GM21423 (cell line): ENCODE measurements around the gene IDUA.
"Not testable (repeated sequence)": the region's sequence is repeated elsewhere in the genome, so short reads cannot be mapped to it uniquely, and the experiment has no call there.

Experiments used
- ATAC-seq: cut with Tn5 transposase; IDR thresholded peaks from one replicate; pipeline ENCODE4 v1.9.1; 2021; ENCODE audit warnings: mild to moderate bottlenecking, moderate library complexity; ENCODE audit not compliant: unreplicated experiment

IDUA gene

DNA sequence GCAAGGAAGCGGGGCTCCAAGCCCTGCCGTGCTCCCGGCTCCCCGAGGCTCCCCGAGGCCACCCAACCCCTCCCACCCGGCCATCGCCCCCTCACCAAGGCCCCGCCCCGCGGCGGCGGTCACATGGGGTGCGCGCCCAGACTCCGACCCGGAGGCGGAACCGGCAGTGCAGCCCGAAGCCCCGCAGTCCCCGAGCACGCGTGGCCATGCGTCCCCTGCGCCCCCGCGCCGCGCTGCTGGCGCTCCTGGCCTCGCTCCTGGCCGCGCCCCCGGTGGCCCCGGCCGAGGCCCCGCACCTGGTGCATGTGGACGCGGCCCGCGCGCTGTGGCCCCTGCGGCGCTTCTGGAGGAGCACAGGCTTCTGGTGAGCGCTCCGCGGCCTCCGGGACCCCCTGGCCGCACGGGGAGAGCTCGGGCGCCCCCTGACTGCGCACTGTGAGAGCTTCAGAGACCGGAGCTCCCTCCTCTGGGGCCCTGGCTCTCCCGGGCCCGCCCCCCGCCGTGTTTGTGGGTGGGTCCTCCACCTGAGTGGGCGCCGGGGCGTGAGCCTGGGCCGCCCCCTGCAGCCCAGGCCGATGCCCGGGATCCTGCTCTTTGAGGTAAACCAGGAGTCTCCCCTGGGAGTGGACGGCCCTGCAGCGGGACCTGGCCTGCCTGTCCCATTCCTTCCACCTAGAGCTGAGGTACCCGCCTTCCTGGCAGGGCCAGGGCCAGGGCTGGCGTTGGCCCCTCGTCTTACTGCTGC, at the start of gene IDUA:
TSS of gene IDUA (plus strand) at position 166 of the 745 bp plus-strand sequence. CDS start at position 207, 41 bp downstream.
- ATAC-seq: peak; percentile 68

DNA sequence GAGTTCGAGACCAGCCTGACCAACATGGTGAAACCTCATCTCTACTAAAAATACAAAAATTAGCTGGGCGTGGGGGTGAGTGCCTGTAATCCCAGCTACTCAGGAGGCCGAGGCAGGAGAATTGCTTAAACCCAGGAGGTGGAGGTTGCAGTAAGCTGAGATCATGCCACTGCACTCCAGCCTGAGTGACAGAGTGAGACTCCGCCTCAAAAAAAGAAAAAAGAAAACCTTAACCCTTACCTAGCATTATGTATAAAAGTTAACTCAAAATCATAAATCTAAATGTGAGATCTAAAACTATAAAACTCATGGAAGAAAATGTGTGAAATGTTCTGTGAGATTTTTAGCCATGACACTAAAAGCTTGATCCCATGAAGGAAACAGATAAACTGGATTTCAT, 47.3 kb upstream of the IDUA start:
- not testable (repeated sequence) for ATAC-seq

GRCh38 chr4:945274-946102, 41.4 kb upstream of the IDUA start:
- no peak for ATAC-seq

DNA sequence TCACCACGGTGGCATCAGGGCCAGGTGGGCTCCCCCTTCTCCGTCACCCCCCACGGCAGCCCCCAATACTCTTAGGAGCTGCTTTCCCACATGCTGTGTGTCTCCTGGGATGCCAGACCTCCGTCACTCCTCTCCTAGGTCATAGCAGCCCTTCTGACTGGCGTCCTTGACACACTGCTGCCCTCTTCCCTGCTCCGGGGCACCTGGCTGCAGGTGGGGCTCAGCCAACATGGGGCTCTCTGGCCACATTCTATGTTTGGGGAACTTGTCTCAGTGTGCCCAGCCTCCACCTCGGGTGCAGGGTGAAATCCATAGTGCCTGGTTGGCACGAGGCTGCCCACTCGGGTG, 40.8 kb upstream of the IDUA start:
- no peak for ATAC-seq

- no peak for ATAC-seq
Measured at GRCh38 chr4:946517-947471, 40.0 kb upstream of the IDUA start.

GRCh38 chr4:947491-947971, 39.3 kb upstream of the IDUA start:
- ATAC-seq: no peak

GRCh38 chr4:948101-948935, 38.5 kb upstream of the IDUA start:
- no peak for ATAC-seq

- ATAC-seq: no peak
Measured at GRCh38 chr4:948936-949300, 37.9 kb upstream of the IDUA start.

GRCh38 chr4:949656-950055, 37.2 kb upstream of the IDUA start:
- no peak for ATAC-seq

DNA sequence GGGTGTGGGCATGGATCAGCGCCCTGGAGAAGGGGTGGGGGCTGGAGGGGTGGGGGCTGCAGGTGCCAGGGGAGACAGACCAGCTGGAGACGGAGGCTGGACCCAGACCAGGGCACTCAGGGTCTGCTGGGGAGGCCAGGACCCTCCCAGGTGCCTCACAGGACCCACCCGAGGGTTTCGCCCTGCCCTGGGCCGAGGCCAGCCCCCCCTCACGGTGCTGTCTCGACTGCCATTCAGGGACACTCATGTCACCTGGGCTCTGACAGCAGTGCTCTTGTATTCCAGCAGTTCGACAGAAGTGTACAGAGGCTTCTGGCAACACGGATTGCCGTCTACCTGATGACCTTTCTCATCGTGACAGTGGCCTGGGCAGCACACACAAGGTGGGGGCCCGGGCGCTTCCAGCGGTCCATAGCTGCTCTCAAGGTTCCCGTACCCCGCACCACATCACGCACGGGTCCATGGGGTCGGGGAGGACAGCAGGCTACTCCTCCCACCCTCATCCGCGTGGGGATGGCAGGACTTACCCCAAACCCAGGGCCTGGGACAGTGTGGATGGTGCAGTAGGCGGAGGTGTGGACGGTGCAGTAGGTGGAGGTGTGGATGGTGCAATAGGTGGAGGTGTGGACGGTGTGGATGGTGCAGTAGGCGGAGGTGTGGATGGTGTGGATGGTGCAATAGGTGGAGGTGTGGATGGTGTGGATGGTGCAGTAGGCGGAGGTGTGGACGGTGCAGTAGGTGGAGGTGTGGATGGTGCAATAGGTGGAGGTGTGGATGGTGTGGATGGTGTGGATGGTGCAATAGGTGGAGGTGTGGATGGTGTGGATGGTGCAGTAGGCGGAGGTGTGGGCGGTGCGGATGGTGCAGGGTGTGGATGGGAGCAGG, 36.5 kb upstream of the IDUA start:
- ATAC-seq: no peak

GRCh38 chr4:951186-951585, 35.7 kb upstream of the IDUA start:
- no peak for ATAC-seq

- ATAC-seq: no peak
Measured at GRCh38 chr4:951594-952468, 35.0 kb upstream of the IDUA start.

GRCh38 chr4:952881-953573, 33.8 kb upstream of the IDUA start:
- no peak for ATAC-seq

- no peak for ATAC-seq
Measured at GRCh38 chr4:953574-953915, 33.3 kb upstream of the IDUA start.

DNA sequence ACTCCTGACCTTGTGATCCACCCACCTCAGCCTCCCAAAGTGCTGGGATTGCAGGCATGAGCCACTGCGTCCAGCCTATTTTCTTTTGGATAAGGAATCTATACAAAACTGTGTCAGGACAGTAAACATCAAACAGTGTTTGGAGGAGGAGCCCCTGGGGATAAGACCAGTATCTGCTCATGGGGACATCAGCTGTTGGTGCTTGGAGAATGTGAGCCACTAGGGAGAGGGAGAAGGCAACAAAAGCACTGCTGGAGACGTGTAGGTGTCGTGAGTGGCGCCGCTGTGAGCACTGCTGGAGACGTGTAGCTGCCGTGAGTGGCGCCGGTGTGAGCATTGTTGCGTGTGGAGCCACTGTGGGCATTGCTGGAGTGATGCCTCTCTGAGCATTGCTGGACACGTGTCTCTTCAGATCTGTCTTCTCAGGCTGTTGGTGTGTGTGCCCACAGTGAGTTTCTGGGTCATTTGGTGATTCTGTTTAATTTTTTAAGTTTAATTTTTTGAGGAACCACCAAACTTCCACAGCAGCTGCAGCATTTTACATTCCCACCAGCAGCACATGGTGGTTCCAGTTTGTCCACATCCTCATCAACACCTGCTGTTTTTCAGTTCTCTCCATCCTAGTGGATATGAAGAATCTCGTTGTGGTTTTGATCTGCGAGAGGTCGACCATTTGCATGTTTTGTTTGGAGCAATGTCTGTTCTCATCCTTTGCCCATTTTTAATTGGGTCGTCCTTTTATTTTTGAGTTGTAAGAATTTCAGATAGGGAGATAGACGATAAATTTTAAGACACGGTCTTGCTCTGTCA, 32.4 kb upstream of the IDUA start:
- ATAC-seq: no peak

- no peak for ATAC-seq
Measured at GRCh38 chr4:955161-955921, 31.5 kb upstream of the IDUA start.
